GM15510 (cell line): ENCODE measurements around the gene OR6B2.

Experiments used
- POLR2A ChIP-seq: IDR thresholded peaks from 3 replicates; pipeline ENCODE4 v1.6.1; 2011; ENCODE audit warnings: borderline replicate concordance; ENCODE audit not compliant: insufficient read length; ENCODE audit errors: extremely low read depth

OR6B2 gene

DNA sequence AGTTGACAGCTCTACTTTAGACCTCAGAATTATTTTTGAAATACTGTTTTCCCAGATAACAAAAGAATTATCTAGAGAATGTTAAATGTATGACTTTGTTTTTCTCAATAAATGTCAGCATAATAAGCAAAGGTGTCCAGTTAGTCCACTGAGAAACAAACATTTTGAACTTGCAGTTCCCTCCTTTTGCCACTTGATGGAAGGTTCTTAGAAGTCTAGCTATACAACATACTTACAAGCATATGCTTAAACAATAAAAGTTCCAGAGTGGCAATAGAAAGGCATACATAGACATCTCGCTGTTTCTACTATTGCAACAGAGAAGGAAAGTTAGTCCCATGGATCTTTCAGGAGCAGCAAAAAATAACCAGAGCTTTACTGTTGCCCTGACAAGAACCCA is 16.9 kb downstream of the OR6B2 start:
- TF ChIP-seq POLR2A: no peak

DNA sequence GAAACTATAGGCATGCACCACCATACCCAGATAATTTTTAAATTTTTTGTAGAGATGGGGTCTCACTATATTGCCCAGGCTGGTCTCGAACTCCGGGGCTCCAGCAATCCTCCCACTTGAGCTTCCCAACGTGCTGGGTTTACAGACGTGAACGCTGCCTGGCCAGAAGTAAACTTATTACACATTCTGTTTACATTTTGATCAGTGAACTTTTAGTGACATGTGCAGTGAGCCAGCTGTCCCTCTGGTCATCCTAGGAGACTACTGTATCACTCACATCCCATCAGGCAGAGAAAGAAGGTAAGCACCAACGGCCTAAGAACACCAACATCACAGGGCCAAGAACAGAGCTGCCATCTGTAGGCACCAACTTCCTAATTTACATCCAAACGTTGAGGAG is 27.2 kb downstream of the OR6B2 start:
- no peak for TF ChIP-seq POLR2A

DNA sequence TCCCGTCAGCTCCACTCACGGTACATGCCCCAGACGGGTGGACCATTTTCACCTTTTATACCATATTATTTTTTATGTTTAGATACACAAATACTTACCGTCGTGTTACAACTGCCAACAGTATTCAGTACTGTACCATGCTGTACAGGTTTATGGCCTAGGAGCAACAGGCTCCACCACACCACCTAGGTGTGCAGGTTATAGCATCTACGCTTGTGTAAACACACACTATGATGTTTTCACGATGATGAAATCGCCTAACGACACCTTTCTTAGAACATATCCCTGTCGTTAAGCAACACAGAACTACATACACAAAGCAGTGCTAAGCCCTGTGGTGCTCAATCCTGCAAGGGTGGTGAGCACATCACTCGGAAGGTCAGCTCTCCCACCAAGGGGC is 29.6 kb downstream of the OR6B2 start:
- TF ChIP-seq POLR2A: no peak

DNA sequence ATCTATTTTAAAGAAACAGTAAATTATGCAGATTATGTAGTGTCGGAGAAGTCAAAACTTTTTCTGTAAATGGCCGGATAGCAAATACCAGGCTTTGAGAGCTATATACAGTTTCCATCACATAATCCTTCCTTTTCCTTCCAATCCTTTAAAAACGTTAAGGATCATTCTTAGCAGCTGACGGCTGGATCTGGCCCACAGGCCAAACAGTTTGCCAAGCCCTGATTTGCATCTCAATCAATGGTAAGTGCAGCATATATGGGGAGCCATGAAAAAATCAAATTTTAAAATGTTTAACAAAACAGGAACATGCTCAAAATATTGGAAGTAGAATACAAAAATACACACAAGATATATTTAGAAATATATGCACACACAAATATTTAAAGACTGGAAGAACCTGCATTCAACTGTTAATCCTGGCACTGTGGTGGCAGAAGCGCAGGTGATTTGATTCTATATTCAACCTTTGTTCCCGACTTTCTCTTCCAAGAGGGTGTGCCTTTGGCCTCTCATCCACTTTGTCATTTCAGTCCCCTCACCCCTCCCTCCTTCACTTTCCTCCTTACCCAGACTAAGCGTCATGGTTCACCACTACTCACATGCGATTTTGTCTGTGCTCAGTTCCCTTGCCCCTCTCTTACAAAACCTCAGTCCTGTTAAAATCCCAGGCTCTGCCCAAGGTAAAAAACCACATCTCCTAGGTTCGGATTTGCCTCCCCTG is 32.4 kb downstream of the OR6B2 start:
- no peak for TF ChIP-seq POLR2A

DNA sequence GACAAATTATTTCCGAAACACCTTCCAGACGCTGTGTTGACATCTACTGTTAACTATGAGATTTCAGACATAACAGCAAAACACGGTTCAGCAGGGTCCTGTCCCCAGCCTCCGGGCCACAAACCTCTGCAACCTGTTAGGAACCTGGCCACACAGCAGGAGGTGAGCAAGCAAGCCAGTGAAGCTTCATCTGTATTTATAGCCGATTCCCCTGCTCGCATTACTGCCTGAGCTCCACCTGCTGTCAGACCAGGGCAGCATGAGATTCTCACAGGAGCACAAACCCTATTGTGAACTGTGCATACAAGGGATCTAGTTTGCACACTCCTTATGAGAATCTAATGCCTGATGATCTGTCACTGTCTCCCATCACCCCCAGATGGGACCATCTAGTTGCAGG is 36.1 kb downstream of the OR6B2 start:
- TF ChIP-seq POLR2A: no peak

DNA sequence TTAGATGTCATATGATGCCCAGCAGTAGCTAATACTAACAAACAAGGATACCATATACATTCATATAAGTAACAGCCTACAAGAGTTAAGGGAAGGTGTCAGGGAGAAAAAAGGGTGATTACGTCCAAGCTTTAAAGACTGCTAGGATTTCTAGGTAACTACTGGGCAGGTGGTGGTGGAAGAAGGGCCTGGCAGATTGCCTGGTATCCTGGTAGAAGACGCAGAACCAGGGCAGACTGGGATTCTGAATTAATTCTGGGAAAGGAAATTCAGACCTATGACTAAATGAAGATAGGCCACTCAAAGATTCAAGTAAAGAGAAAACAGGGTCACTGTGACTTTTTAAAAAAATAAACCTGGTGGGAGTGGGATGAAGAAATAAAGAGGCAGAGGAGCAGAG is 36.9 kb downstream of the OR6B2 start:
- no peak for TF ChIP-seq POLR2A

DNA sequence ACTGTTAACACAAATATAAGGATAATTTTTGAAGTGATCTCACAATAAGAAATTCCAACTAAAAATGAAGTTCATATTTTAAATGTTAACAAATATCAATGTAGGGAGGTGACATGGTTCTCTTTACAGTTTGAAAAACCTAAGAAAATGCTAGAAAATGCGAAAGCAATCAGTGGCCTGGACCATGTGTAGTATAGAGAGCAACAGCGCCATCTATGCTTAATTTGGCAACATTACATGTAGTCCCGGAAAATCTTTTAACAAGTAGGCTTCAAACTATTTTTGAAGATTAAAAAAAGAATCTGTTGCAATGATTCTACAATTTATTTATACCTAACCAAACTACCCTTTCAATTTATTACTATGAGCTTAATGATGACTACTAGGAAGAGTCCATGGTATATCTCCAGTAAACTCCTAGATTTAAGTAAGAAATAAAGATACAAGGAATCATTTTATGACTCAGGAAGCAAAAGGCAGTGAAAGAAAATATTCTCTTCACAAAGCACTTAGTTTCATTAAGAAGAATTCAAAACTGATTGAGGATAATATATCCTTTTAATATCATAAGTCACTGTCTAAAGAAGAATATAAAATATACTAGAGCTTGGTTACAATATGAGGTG is 38.4 kb downstream of the OR6B2 start:
- no peak for TF ChIP-seq POLR2A

DNA sequence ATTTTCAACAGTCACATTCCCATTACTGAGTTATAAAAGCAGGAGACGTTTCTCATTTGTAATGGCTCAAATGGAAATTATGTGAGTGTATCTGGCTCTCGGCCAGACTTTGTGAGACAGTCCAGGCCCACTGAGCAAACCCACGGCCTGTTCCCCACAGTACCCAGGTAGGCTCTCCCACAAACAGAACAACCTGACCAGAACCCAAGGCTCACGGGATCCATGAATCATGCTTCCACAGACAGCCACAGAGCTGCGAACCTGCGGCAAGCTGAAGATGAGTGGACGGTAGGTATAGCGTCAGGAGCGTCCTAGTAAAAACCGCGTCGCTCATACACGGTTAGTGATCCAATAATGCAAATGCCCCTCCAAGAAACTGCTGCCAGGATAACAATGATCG is 39.3 kb downstream of the OR6B2 start:
- TF ChIP-seq POLR2A: no peak

DNA sequence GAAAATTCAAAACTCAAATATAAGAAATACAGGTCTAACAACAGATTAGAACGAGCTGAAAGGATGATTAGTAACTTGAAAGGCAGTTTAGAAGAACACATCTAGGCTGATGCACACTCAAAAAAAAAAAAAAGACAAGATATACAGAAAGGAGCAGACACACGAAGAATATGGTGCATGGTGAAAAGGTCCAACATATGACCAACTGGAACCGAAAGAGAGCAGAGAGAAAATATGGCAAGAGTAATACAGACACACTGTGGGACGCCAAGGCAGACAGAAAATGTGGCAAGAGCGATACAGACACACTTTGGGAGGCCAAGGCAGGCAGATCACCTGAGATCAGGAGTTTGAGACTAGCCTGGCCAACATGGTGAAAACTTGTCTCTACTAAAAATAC is 44.9 kb downstream of the OR6B2 start:
- TF ChIP-seq POLR2A: no peak

DNA sequence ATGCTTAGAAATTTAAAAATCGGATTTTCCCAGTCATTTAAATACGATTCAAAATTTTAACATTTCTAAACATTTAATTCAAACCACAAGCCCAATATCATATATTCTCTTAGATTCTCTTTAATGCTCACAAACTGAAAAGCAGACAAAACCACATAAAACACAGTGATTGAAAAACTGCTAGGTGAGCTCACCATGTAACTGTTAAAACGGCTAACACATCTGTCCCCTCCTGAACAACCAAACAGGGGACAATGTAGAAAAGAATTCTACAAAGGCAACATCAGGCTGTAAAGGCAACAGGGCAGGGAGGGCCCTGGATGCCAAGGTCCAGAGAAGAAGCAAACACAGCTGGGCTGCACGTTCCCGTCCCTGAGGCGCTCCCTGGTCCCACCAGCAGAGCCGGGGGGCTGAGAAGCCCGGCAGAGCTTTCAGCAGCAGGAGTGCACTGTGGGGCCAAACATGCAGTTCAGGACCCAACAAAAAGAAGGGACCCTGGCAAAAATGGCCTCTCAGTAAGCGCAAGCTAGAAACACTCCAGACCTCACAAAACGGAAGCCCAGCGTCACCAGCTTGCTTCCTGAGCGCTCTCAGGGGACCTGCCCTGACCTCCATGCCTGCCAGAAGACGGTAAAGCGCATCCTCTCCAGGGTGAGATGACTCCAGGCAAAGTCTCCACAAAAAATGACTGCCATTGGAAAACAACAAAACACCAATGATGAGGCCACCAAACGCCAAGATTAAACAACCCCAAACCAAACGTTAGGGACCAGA is 45.6 kb downstream of the OR6B2 start:
- no peak for TF ChIP-seq POLR2A

DNA sequence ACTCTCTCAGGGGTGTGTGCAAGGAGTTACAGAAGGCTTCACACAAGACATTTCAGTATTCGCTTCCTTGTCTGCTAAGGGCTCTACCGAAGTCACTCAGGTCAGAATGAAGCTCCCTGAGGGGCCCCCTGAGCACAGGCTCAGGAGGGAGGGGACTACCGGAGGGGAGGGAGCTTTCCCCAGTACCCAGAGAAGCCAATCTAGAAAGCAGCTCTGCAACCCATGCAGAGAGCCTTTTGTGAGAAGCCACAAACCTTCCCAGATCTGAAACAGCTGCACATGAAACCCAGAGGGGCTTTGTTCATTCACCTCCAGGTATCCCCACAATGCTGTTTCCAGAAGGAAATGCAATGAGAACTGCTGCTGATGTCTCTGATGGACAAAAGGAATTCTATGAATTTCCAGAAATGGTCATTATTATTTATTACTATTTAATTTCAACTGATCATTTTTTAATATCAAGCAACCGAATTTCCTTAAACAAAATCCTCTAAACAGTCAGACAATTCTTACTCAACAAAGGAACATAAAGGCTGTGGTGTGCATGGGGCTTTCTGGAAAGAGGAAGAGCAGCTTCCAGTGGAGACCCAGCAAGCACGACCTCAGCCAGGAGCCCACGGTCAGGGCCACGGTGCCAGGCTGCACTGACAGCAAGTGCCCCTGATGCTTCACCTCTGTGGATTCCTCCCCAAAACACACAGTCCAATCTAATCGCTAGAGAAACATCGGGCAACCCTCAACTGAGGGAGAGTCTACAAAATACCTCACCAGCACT is 47.0 kb downstream of the OR6B2 start:
- TF ChIP-seq POLR2A: no peak
